NCI-H526 (cell line): ENCODE measurements around the gene HOXA2.
A peak's percentile ranks its signal among the peaks of the same experiment; 100 is the strongest.

Experiments used
- DNase-seq, 2 experiments: peaks; one replicate each; lab custom pipeline; 2025; lab: John Stamatoyannopoulos, UW

Gene HOXA2

GRCh38 chr7:27111751-27112277 lies 9.3 kb upstream of the HOXA2 start:
- no peak for DNase-seq

GRCh38 chr7:27111042-27111750 lies 8.7 kb upstream of the HOXA2 start:
- no peak for DNase-seq

- DNase-seq = peak in 1 of 2 experiments; percentile 62
Observed at GRCh38 chr7:27110186-27111031, 7.9 kb upstream of the HOXA2 start.

- DNase-seq = no peak
Observed at GRCh38 chr7:27109466-27110185, 7.1 kb upstream of the HOXA2 start.

GRCh38 chr7:27108390-27109127 lies 6.1 kb upstream of the HOXA2 start:
- peak in 1 of 2 experiments; percentile 78 for DNase-seq

- DNase-seq = no peak
Observed at GRCh38 chr7:27107391-27108381, 5.2 kb upstream of the HOXA2 start.

- no peak for DNase-seq
Observed at GRCh38 chr7:27106901-27107240, 4.4 kb upstream of the HOXA2 start.

- no peak for DNase-seq
Observed at GRCh38 chr7:27106181-27106900, 3.9 kb upstream of the HOXA2 start.

- no peak for DNase-seq
Observed at GRCh38 chr7:27105301-27106031, 3.0 kb upstream of the HOXA2 start.

GRCh38 chr7:27104341-27105058 lies 2.0 kb upstream of the HOXA2 start:
- DNase-seq = no peak

- DNase-seq = peak in 1 of 2 experiments; percentile 51
Observed at GRCh38 chr7:27103489-27104226, 1.2 kb upstream of the HOXA2 start.

GRCh38 chr7:27101957-27102580 lies 414 bp downstream of the HOXA2 start:
- peak in 1 of 2 experiments; percentile 62 for DNase-seq

- peak in 1 of 2 experiments; percentile 73 for DNase-seq
Observed at GRCh38 chr7:27101171-27101956, 1.1 kb downstream of the HOXA2 start.

- DNase-seq = peak in 1 of 2 experiments; percentile 69
Observed at GRCh38 chr7:27100694-27101170, 1.8 kb downstream of the HOXA2 start.

GRCh38 chr7:27099453-27100370 lies 2.8 kb downstream of the HOXA2 start:
- no peak for DNase-seq
